Measurements from ENCODE around the gene GPR176.
A peak's percentile ranks its signal among the peaks of the same experiment; 100 is the strongest.

Gene GPR176

GRCh38 chr15:39799552-39800011 is 120.5 kb downstream of the GPR176 start:
- DNase-seq = no peak

- no peak for DNase-seq
These were observed 121.7 kb downstream of the GPR176 start for GRCh38 chr15:39798382-39798781.

- no peak for DNase-seq
These were observed 122.7 kb downstream of the GPR176 start for GRCh38 chr15:39797407-39797806.

- DNase-seq = no peak
These were observed 123.5 kb downstream of the GPR176 start for GRCh38 chr15:39796601-39797000.

GRCh38 chr15:39795486-39795885 is 124.6 kb downstream of the GPR176 start:
- no peak for DNase-seq

GRCh38 chr15:39794954-39795353 is 125.1 kb downstream of the GPR176 start:
- no peak for DNase-seq

GRCh38 chr15:39793923-39794322 is 126.1 kb downstream of the GPR176 start:
- DNase-seq = no peak

- DNase-seq = no peak
These were observed 127.2 kb downstream of the GPR176 start for GRCh38 chr15:39792844-39793335.

GRCh38 chr15:39792025-39792843 is 127.8 kb downstream of the GPR176 start:
- DNase-seq = no peak

GRCh38 chr15:39789736-39790135 is 130.3 kb downstream of the GPR176 start:
- DNase-seq = no peak

GRCh38 chr15:39788800-39789565 is 131.1 kb downstream of the GPR176 start:
- no peak for DNase-seq

- DNase-seq = peak; percentile 64
These were observed 132.0 kb downstream of the GPR176 start for GRCh38 chr15:39788108-39788507.

- DNase-seq = no peak
These were observed 132.6 kb downstream of the GPR176 start for GRCh38 chr15:39787479-39787878.

- peak; percentile 37 for DNase-seq
These were observed 133.5 kb downstream of the GPR176 start for GRCh38 chr15:39786447-39787056.

GRCh38 chr15:39785841-39786240 is 134.2 kb downstream of the GPR176 start:
- DNase-seq = no peak

- no peak for DNase-seq
These were observed 134.9 kb downstream of the GPR176 start for GRCh38 chr15:39785139-39785538.

GRCh38 chr15:39784638-39785037 is 135.4 kb downstream of the GPR176 start:
- no peak for DNase-seq

- no peak for DNase-seq
These were observed 135.9 kb downstream of the GPR176 start for GRCh38 chr15:39784125-39784524.

- no peak for DNase-seq
These were observed 136.7 kb downstream of the GPR176 start for GRCh38 chr15:39783244-39783820.

GRCh38 chr15:39782441-39783138 is 137.5 kb downstream of the GPR176 start, which contains the start of gene FSIP1:
Gene FSIP1, minus strand, starts transcription at chr15:39782841. Its CDS starts 6,317 bp downstream, at chr15:39776524.
- peak; percentile 98 for DNase-seq

- DNase-seq = no peak
These were observed 138.1 kb downstream of the GPR176 start for GRCh38 chr15:39781967-39782302.

Data from activated CD4-positive, alpha-beta T cell treated with anti-CD3 and anti-CD28 coated beads, Interleukin-10, Interleukin-2, amounts not matched to agents 100 ng/mL and 50 ng/mL, durations not matched to agents 16 hours and 8 hours (primary cell).